Measurements from ENCODE around the gene GLRX. TPM values are rescaled to one million over a fixed set of nuclear protein-coding genes. Genes with fewer than 3 reads are reported as not detected.

The GLRX gene
- total RNA-seq, 4 donors from 2014 or later = 1,042 to 2,721 (median 1,859) TPM

DNA sequence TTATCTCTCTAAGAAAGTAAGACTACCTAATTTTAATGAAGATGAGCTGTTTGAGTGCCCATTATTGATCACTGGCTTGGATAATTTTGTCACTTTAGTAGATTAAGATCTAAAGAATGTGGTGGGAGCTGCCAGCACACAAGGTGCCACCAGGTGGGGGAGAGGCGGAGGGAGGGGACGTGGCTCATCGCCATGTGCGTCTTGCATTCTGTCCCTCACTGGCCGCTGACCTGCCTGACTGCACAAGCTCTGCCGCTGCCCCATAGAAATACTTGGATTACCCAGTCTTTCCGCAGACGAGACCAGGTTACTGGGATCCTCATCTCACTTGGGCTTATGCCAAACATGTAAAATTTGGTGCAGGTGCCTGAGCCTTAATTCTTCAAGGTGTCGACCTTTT lies 53.8 kb downstream of the GLRX start:
- in situ Hi-C loops (cut with MboI; ENCODE audit: low sequenced_read_pairs in 4 of 4) (no loop called here), intact Hi-C loops (cut with DNase I; ENCODE audit: low total_unique reads) (no loop called here)
- no peak overlapping the region for H3K4me3 ChIP-seq

DNA sequence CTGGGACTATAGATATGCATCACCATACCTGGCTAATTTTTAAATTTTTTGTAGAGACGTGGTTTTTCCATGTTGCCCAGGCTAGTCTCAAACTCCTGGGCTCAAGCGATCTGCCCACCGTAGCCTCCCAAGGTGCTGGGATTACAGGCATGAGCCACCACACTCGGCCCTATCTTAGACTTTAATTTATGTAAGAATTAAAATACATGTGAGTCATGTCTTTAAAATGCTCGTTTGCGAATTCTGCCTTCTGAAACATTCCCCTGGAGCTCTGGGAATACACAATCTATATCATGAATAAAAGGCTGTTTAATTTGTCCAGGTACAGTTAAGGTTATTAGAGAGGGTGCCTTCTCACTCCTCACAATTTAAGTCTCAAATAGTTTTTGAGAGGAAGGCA lies 58.6 kb downstream of the GLRX start:
- Histone ChIP-seq H3K36me3 (peaks cover 0 to 37% of the 10 kb centered on the region in 2 donors), H3K27ac (no peak overlapping the region), H3K9me3 (no peaks in the 10 kb centered on the region), H3K4me3 (no peak overlapping the region), H3K27me3 (no peaks in the 10 kb centered on the region), H3K4me1 (peaks cover 10% of the 10 kb centered on the region in 2 donors)
- intact Hi-C loops (cut with DNase I; ENCODE audit: low total_unique reads) = no loop called here
- TF ChIP-seq, protein P1, sequence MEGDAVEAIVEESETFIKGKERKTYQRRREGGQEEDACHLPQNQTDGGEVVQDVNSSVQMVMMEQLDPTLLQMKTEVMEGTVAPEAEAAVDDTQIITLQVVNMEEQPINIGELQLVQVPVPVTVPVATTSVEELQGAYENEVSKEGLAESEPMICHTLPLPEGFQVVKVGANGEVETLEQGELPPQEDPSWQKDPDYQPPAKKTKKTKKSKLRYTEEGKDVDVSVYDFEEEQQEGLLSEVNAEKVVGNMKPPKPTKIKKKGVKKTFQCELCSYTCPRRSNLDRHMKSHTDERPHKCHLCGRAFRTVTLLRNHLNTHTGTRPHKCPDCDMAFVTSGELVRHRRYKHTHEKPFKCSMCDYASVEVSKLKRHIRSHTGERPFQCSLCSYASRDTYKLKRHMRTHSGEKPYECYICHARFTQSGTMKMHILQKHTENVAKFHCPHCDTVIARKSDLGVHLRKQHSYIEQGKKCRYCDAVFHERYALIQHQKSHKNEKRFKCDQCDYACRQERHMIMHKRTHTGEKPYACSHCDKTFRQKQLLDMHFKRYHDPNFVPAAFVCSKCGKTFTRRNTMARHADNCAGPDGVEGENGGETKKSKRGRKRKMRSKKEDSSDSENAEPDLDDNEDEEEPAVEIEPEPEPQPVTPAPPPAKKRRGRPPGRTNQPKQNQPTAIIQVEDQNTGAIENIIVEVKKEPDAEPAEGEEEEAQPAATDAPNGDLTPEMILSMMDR (IDR thresholded peaks at IDR 0.05 in 4 of 5, conservative IDR thresholded peaks at IDR 0.05 in 1 of 5) = no peak
- TF ChIP-seq POLR2A (IDR thresholded peaks at IDR 0.05) = no peak
- in situ Hi-C loops (cut with MboI; ENCODE audit: low sequenced_read_pairs in 4 of 4) = no loop called here
- ATAC-seq (no peak), DNase-seq (no peak)

More for the DNA sequence above, 53.8 kb downstream of the GLRX start:
- Histone ChIP-seq H3K27ac (no peak overlapping the region), H3K9me3 (no peaks in the 10 kb centered on the region), H3K36me3 (peaks cover 0 to 42% of the 10 kb centered on the region in 2 donors), H3K27me3 (no peaks in the 10 kb centered on the region), H3K4me1 (peaks cover 9 to 15% of the 10 kb centered on the region in 2 donors)
- no peak for ATAC-seq
- no peak for DNase-seq
- TF ChIP-seq, protein P1 (IDR thresholded peaks at IDR 0.05 in 4 of 5, conservative IDR thresholded peaks at IDR 0.05 in 1 of 5) = no peak
- no peak for TF ChIP-seq POLR2A (IDR thresholded peaks at IDR 0.05)

Other genes with a start within 250 kb of the GLRX start
- under 1 TPM in 3 of 4 donors, not detected in 1; 0.29 to 0.59 (median 0.29) TPM for gene GPR150, start 202.6 kb downstream of the GLRX start, total RNA-seq
- gene RFESD, start 175.9 kb downstream of the GLRX start, total RNA-seq = 1 to 10 TPM in 3 of 4 donors, under 1 TPM in 1; 0.89 to 2.9 (median 1.6) TPM
- gene SPATA9, start 139.7 kb downstream of the GLRX start, total RNA-seq = under 1 TPM in 1 of 4 donors, not detected in 3; 0.76 TPM
- 100 to 1,000 TPM in 1 of 4 donors, 10 to 100 TPM in 3; 40.1 to 134 (median 86.9) TPM for gene RHOBTB3, start 91.4 kb downstream of the GLRX start, total RNA-seq
- gene ELL2, start 139.1 kb upstream of the GLRX start, total RNA-seq = 10 to 100 TPM; 35.2 to 64.5 (median 42.9) TPM